ENCODE results near the gene UGT2A1.

Gene UGT2A1

DNA sequence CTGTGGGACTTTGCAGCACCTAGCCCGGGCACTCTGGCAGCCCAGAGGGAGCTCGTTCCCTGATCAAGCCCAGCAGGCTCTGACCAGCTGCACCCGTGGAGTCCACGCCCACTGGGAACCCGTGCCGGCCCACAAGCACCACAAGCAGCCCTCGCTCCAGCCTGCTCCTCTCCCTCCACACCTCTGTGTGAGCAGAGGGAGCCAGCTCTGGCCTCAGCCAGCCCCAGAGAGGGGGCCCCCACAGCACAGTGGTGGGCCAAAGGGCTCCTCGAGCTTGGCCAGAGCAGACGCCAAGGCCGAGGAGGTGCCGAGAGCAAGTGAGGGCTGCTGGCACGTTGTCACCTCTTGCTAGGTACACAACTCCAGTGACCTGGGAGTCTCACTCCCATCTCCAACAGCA lies 5.1 kb upstream of the UGT2A1 start:
- no peak for DNase-seq (ENCODE audit: low spot score)
- no peak for TF ChIP-seq CTCF (IDR thresholded peaks at IDR 0.05; ENCODE audit: extremely low read depth, missing control alignments)

- no peak for TF ChIP-seq CTCF (IDR thresholded peaks at IDR 0.05; ENCODE audit: extremely low read depth, missing control alignments)
- DNase-seq (ENCODE audit: low spot score), result no peak
Measured at GRCh38 chr4:69656653-69657158, 3.7 kb upstream of the UGT2A1 start.

GRCh38 chr4:69650872-69651271 lies 2.2 kb downstream of the UGT2A1 start:
- DNase-seq (ENCODE audit: low spot score), result no peak
- TF ChIP-seq CTCF (IDR thresholded peaks at IDR 0.05; ENCODE audit: extremely low read depth, missing control alignments), result no peak

GRCh38 chr4:69649629-69650028 lies 3.4 kb downstream of the UGT2A1 start:
- TF ChIP-seq CTCF (IDR thresholded peaks at IDR 0.05; ENCODE audit: extremely low read depth, missing control alignments), result no peak
- no peak for DNase-seq (ENCODE audit: low spot score)

DNA sequence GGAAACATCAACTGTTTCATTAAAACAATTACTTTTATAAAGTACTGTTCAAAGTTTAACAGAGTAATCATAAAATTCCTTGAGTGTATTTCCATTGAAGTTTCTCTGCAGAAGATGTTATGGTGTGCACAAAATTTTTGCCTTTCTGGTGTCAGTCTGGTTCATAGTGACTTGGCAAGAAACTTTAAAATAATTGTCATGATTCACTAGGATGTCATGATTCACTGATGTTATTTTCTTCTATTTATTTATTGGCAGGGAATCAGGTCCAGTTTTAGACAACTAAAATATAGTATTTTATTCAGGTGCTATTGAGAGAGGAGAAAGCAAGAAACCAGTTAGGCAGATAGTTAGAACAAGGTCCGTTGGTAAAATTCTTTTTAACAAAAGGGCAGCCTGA lies 3.8 kb downstream of the UGT2A1 start:
- TF ChIP-seq CTCF (IDR thresholded peaks at IDR 0.05; ENCODE audit: extremely low read depth, missing control alignments), result no peak
- DNase-seq (ENCODE audit: low spot score), result no peak

- no peak for TF ChIP-seq CTCF (IDR thresholded peaks at IDR 0.05; ENCODE audit: extremely low read depth, missing control alignments)
- DNase-seq (ENCODE audit: low spot score), result no peak
Measured at GRCh38 chr4:69642961-69643360, 10.1 kb downstream of the UGT2A1 start.

DNA sequence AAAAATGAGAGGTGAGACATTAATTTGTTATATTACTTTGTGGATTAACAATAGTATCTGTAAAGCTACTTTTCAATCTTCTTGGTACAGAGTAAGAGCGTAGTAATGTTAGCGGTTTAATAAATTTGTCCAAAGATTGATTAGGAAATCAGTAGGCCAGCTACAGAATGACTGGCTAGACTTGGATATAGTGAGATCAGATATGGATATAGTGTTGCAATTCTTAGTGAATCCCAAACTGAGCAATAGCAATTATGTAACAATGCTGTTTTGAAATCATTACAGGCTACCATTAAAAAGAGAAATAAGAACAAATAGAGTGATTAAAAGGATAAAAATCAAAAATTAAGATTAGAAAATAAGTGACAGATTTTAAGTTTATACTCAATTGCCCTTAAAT lies 12.8 kb downstream of the UGT2A1 start:
- no peak for TF ChIP-seq CTCF (IDR thresholded peaks at IDR 0.05; ENCODE audit: extremely low read depth, missing control alignments)
- DNase-seq (ENCODE audit: low spot score), result no peak

Measured in GM20000 (cell line).